ENCODE data around the gene SLC9A8.

- TF ChIP-seq CTCF (IDR thresholded peaks at IDR 0.05; ENCODE audit: insufficient read depth, low read depth, low read length) (no peak), EZH2 (IDR thresholded peaks at IDR 0.05; ENCODE audit: insufficient read depth, low read length) (no peak)
These were observed 46.6 kb upstream of the SLC9A8 start for GRCh38 chr20:49765846-49766541.

Measured in astrocyte (in vitro differentiated cells and primary cell).